ENCODE measurements around the gene FBXO11. TPM values are rescaled to one million over a fixed set of nuclear protein-coding genes. Genes with fewer than 3 reads are reported as not detected.
A peak's percentile ranks its signal among the peaks of the same experiment; 100 is the strongest.

FBXO11 gene
- total RNA-seq, 4 donors from 2014 or later: 19.8 to 80.6 (median 49.8) TPM

- peaks cover 2 to 52% (median 26%) of the 10 kb centered on the region in 4 donors for H3K36me3 ChIP-seq
Observed at GRCh38 chr2:47798631-47799030, 107.7 kb downstream of the FBXO11 start.

DNA sequence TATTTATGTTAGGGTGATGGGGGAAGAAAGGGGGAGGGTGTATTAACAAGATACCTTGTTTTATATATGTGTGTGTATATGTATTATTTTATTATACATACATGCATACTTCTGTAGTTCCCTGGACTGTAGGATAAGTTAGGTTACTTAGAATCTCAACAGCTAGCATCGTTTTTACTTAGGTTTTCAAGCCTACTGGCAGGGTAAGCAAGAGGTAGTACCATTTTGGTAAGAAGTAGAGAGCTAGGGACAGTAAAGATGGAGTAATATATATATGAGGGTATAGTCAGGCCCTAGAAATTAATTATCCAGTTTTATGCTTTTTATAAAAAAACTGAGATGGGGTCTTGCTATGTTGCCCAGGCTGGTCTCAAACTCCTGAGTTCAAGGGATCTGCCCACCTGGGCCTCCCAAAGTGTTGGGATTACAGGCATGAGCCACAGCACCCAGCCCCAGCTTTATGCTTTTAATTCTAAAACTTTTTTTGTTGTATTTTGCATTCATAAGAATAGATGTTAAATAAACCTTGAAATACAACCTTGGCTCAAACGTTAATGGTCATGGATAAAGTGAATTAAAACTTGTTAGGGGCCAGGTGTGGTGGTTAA lies 110.1 kb downstream of the FBXO11 start:
- H3K27me3 ChIP-seq: no peaks in the 10 kb centered on the region
- no peaks in the 10 kb centered on the region for H3K9me3 ChIP-seq
- no peak overlapping the region for H3K27ac ChIP-seq
- no peaks in the 10 kb centered on the region for H3K4me1 ChIP-seq
- intact Hi-C loops (cut with DNase I; ENCODE audit: low total_unique reads) (no loop called here), in situ Hi-C loops (cut with MboI; ENCODE audit: low pct_ligation_motif_present in 1 of 4, low pct_unique_long_range_greater_than_20kb in 1 of 4, low sequenced_read_pairs in 3 of 4) (no loop called here)
- no peak for TF ChIP-seq POLR2AphosphoS5 (IDR thresholded peaks at IDR 0.05)
- no peak for TF ChIP-seq POLR2A (IDR thresholded peaks at IDR 0.05)
- TF ChIP-seq EP300 (IDR thresholded peaks at IDR 0.05; ENCODE audit: low read depth): no peak
- TF ChIP-seq, protein P1, sequence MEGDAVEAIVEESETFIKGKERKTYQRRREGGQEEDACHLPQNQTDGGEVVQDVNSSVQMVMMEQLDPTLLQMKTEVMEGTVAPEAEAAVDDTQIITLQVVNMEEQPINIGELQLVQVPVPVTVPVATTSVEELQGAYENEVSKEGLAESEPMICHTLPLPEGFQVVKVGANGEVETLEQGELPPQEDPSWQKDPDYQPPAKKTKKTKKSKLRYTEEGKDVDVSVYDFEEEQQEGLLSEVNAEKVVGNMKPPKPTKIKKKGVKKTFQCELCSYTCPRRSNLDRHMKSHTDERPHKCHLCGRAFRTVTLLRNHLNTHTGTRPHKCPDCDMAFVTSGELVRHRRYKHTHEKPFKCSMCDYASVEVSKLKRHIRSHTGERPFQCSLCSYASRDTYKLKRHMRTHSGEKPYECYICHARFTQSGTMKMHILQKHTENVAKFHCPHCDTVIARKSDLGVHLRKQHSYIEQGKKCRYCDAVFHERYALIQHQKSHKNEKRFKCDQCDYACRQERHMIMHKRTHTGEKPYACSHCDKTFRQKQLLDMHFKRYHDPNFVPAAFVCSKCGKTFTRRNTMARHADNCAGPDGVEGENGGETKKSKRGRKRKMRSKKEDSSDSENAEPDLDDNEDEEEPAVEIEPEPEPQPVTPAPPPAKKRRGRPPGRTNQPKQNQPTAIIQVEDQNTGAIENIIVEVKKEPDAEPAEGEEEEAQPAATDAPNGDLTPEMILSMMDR (IDR thresholded peaks at IDR 0.05): no peak
- DNase-seq: no peak
- no peak overlapping the region for H3K4me3 ChIP-seq
- peaks cover 0 to 38% (median 14%) of the 10 kb centered on the region in 4 donors for H3K36me3 ChIP-seq
- WGBS, 2 donors (ENCODE audit: low coverage in 1 of 2): 87 to 97% methylated on average over 2 of the region's 2 CpGs

More at GRCh38 chr2:47798631-47799030, 107.7 kb downstream of the FBXO11 start:
- TF ChIP-seq EP300 (IDR thresholded peaks at IDR 0.05; ENCODE audit: low read depth) (no peak), POLR2AphosphoS5 (IDR thresholded peaks at IDR 0.05) (no peak), POLR2A (IDR thresholded peaks at IDR 0.05) (no peak)
- TF ChIP-seq, protein P1 (IDR thresholded peaks at IDR 0.05): no peak
- 85 to 91% methylated on average over 3 to 6 of the region's 6 CpGs for WGBS, 2 donors (ENCODE audit: low coverage in 1 of 2)
- in situ Hi-C loops (cut with MboI; ENCODE audit: low pct_ligation_motif_present in 1 of 4, low pct_unique_long_range_greater_than_20kb in 1 of 4, low sequenced_read_pairs in 3 of 4) (no loop called here), intact Hi-C loops (cut with DNase I; ENCODE audit: low total_unique reads) (no loop called here)
- H3K9me3 ChIP-seq: no peaks in the 10 kb centered on the region
- DNase-seq: no peak
- H3K27ac ChIP-seq: no peak overlapping the region
- H3K4me1 ChIP-seq: no peaks in the 10 kb centered on the region
- H3K27me3 ChIP-seq: no peaks in the 10 kb centered on the region
- no peak overlapping the region for H3K4me3 ChIP-seq

DNA sequence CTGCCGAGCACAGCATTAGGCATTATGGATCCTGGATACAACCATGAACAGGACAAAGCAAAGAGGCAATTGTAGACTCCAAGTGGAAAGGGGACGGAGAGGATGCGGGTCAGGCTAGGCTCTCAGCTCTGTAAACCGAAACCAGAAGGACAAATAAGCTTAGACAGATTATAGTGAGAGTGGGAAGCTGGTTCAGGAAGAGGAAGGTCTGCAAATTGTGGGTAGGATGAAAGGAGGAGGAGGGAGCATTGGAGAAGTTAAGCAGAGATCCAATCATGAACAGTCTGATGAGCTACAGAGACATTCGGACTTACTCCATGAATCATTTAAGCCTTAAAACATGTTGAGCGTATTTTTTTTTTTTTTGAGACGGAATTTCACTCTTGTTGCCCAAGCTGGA lies 120.3 kb downstream of the FBXO11 start:
- WGBS, 2 donors (ENCODE audit: low coverage in 1 of 2): 61 to 76% methylated on average over 5 to 7 of the region's 7 CpGs
- no peaks in the 10 kb centered on the region for H3K27me3 ChIP-seq
- DNase-seq: no peak
- H3K36me3 ChIP-seq: no peaks in the 10 kb centered on the region
- intact Hi-C loops (cut with DNase I; ENCODE audit: low total_unique reads) (no loop called here), in situ Hi-C loops (cut with MboI; ENCODE audit: low pct_ligation_motif_present in 1 of 4, low pct_unique_long_range_greater_than_20kb in 1 of 4, low sequenced_read_pairs in 3 of 4) (loop anchor here in 1 of 4 donors (10.0 kb wide), 1 partner anchor 119 kb away; the partner anchor contains the start of gene FBXO11)
- H3K4me3 ChIP-seq: no peak overlapping the region
- TF ChIP-seq, protein P1 (IDR thresholded peaks at IDR 0.05): no peak
- no peak for TF ChIP-seq POLR2AphosphoS5 (IDR thresholded peaks at IDR 0.05)
- no peak for TF ChIP-seq EP300 (IDR thresholded peaks at IDR 0.05; ENCODE audit: low read depth)
- TF ChIP-seq POLR2A (IDR thresholded peaks at IDR 0.05): no peak
- H3K27ac ChIP-seq: no peak overlapping the region
- peaks cover 9 to 24% (median 19%) of the 10 kb centered on the region in 4 donors for H3K4me1 ChIP-seq
- H3K9me3 ChIP-seq: no peaks in the 10 kb centered on the region

- Histone ChIP-seq H3K27me3 (no peaks in the 10 kb centered on the region), H3K4me3 (peak overlapping the region; percentile 42 to 88 (median 83)), H3K9me3 (no peaks in the 10 kb centered on the region), H3K4me1 (peaks cover 9 to 24% (median 19%) of the 10 kb centered on the region in 4 donors), H3K36me3 (no peaks in the 10 kb centered on the region), H3K27ac (peak overlapping the region; percentile 94 to 99 (median 96))
- WGBS, 2 donors (ENCODE audit: low coverage in 1 of 2): 24 to 46% methylated on average over 20 to 28 of the region's 28 CpGs
- intact Hi-C loops (cut with DNase I; ENCODE audit: low total_unique reads) (loop anchor here (5.0 kb wide), 1 partner anchor 123 kb away; the partner anchor contains the start of gene FBXO11), in situ Hi-C loops (cut with MboI; ENCODE audit: low pct_ligation_motif_present in 1 of 4, low pct_unique_long_range_greater_than_20kb in 1 of 4, low sequenced_read_pairs in 3 of 4) (loop anchor here in 1 of 4 donors (10.0 kb wide), 1 partner anchor 120 kb away; the partner anchor contains the start of gene FBXO11)
- TF ChIP-seq EP300 (IDR thresholded peaks at IDR 0.05; ENCODE audit: low read depth) (no peak), POLR2A (IDR thresholded peaks at IDR 0.05) (no peak), POLR2AphosphoS5 (IDR thresholded peaks at IDR 0.05) (no peak)
- TF ChIP-seq, protein P1 (IDR thresholded peaks at IDR 0.05): no peak
- DNase-seq: peak; percentile 19
Observed at GRCh38 chr2:47784352-47784851, 121.9 kb downstream of the FBXO11 start.

Measured in transverse colon (tissue), 4 donors.